Amniotic stem cell (primary cell): ENCODE data around the gene SLC10A6.

Experiments
- DNase-seq: peaks from one replicate; lab custom pipeline; 2025; lab: John Stamatoyannopoulos, UW

SLC10A6 gene

DNA sequence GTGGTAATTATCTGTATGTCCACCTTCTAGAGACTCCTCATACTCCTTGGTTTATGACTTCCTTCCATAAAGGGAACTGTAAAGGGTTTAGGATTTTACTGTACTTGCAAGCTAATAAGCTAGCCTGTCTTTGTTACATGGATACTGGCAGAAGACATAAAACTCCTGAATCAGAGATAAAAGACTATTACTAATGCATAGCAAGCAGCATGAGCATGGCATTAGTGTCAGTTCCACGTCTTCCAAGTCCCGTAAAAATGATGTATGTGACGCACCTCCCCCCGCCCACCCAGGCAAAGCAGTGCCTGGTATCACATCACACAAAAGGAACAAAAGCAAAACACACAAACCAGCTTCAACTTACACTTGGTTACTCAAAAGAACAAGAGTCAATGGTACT is 71.0 kb downstream of the SLC10A6 start:
- DNase-seq, result no peak

DNA sequence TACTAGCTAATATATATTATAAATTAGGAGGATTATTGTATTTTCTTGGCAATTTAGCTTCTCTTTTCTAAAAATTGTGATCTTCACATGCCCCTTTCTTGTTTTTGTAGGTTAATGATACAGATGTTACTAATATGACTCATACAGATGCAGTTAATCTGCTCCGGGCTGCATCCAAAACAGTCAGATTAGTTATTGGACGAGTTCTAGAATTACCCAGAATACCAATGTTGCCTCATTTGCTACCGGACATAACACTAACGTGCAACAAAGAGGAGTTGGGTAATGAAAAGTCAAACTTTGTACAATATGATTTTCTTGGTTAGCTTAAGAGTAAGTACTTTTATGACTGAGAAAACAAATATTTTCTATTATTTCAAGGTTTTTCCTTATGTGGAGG is 74.1 kb downstream of the SLC10A6 start:
- DNase-seq, result no peak
